NCI-H1105 (cell line): ENCODE measurements around the gene JMJD8.

Source experiments
- DNase-seq: peaks from one replicate; lab custom pipeline; 2025; lab: John Stamatoyannopoulos, UW

JMJD8 gene

GRCh38 chr16:659618-660017, 24.5 kb downstream of the JMJD8 start:
- no peak for DNase-seq

- DNase-seq: no peak
Observed at GRCh38 chr16:658679-659571, 25.2 kb downstream of the JMJD8 start.

GRCh38 chr16:657487-657886, 26.6 kb downstream of the JMJD8 start:
- DNase-seq: no peak

- no peak for DNase-seq
Observed at GRCh38 chr16:654034-654433, 30.1 kb downstream of the JMJD8 start.

GRCh38 chr16:652454-653305, 31.5 kb downstream of the JMJD8 start:
- no peak for DNase-seq

- DNase-seq: no peak
Observed at GRCh38 chr16:651844-652243, 32.3 kb downstream of the JMJD8 start.

- no peak for DNase-seq
Observed at GRCh38 chr16:649631-650030, 34.5 kb downstream of the JMJD8 start.

- peak; percentile 83 for DNase-seq
Observed at GRCh38 chr16:648781-649589, 35.1 kb downstream of the JMJD8 start, which contains the start of gene WDR90. TSS of gene WDR90 (plus strand) at chr16:649365. CDS start at chr16:649417, 52 bp downstream.

GRCh38 chr16:648071-648780, 35.9 kb downstream of the JMJD8 start:
- peak; percentile 17 for DNase-seq

- no peak for DNase-seq
Observed at GRCh38 chr16:647173-647902, 36.8 kb downstream of the JMJD8 start.

GRCh38 chr16:646679-647172, 37.4 kb downstream of the JMJD8 start:
- DNase-seq: no peak

- DNase-seq: no peak
Observed at GRCh38 chr16:645852-646678, 38.1 kb downstream of the JMJD8 start.

GRCh38 chr16:644556-644955, 39.6 kb downstream of the JMJD8 start:
- no peak for DNase-seq

- no peak for DNase-seq
Observed at GRCh38 chr16:643050-643368, 41.1 kb downstream of the JMJD8 start.

GRCh38 chr16:642189-643049, 41.7 kb downstream of the JMJD8 start:
- DNase-seq: no peak

GRCh38 chr16:641326-642188, 42.6 kb downstream of the JMJD8 start, which contains the start of gene MCRIP2:
TSS of gene MCRIP2 (plus strand) at chr16:641828. CDS start at chr16:641992, 164 bp downstream.
- DNase-seq: peak; percentile 13

- DNase-seq: no peak
Observed at GRCh38 chr16:640614-641013, 43.5 kb downstream of the JMJD8 start.

GRCh38 chr16:638836-639235, 45.3 kb downstream of the JMJD8 start:
- no peak for DNase-seq
